Neural cell (in vitro differentiated cells): Measurements from ENCODE around the gene CD47.

Experiments
- EP300 ChIP-seq: fragments of 450-650 bp; conservative IDR thresholded peaks from 2 replicates; pipeline ENCODE4 v1.6.1; 2014; ENCODE audit warnings: antibody characterized with exemption, mild to moderate bottlenecking, moderate library complexity; ENCODE audit not compliant: poor library complexity, severe bottlenecking
- EZH2 ChIP-seq: fragments of 200-600, 300-800 bp; shearing (Covaris generic), sonication (generic); IDR thresholded peaks from 2 replicates; pipeline ENCODE4 v1.6.1; 2014; ENCODE audit warnings: antibody characterized with exemption, low read length, borderline replicate concordance, mild to moderate bottlenecking; ENCODE audit not compliant: insufficient read depth, poor library complexity, severe bottlenecking
- MXI1 ChIP-seq: fragments of 450-650 bp; conservative IDR thresholded peaks from 2 replicates; pipeline ENCODE4 v1.6.1; 2014; ENCODE audit warnings: antibody characterized with exemption, mild to moderate bottlenecking; ENCODE audit not compliant: poor library complexity, severe bottlenecking
- POLR2AphosphoS5 ChIP-seq: IDR thresholded peaks from 2 replicates; pipeline ENCODE4 v1.6.1; 2012
- TF ChIP-seq, protein P1 (sequence below): fragments of 450-650 bp; IDR thresholded peaks from 2 replicates; pipeline ENCODE4 v1.5.1; 2014; ENCODE audit warnings: antibody characterized with exemption, mild to moderate bottlenecking, moderate library complexity; ENCODE audit not compliant: poor library complexity, severe bottlenecking

DNA sequence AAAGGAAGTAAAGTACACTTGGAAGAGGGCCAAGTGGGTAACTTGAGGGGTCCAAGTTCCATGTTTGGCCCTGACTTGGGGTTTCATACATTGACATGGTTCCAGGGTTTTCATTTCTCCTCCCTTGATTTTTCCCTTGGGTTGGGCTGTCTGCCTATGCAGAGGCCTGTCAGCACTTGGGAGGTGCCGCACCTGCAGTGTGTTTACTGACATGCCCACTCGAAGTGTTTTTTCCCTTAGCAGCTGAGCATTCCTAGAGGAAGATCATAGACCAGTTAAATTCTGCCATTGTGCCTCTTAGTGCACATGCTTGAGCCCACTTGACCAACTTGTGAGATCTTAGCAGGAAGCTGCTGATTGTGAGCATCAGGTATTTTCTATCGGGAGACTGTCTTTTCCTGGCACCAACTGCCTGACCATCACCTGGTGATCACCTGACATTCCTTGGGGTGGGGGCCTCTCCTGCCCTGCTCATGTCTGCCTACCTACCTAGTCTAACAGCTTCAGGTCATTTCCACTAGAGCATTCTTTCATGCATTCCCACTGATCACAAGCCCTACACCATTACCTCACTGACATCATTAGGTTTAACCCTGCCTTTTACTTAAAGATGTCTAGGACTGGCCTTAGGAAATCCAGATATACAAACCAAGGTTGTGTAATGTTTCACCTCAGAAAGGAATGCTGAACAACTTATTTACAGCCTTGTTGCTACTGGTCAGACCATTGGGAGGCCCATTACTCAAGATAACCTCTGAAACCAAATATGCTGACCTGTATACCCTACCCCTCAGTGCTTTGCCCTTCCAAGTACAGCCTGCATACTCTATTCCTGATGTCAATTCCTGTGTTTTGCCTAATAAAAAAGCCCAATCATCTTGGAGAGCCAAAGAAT lies 68.3 kb downstream of the CD47 start:
- no peak for TF ChIP-seq POLR2AphosphoS5
- no peak for TF ChIP-seq EP300
- TF ChIP-seq, protein P1, sequence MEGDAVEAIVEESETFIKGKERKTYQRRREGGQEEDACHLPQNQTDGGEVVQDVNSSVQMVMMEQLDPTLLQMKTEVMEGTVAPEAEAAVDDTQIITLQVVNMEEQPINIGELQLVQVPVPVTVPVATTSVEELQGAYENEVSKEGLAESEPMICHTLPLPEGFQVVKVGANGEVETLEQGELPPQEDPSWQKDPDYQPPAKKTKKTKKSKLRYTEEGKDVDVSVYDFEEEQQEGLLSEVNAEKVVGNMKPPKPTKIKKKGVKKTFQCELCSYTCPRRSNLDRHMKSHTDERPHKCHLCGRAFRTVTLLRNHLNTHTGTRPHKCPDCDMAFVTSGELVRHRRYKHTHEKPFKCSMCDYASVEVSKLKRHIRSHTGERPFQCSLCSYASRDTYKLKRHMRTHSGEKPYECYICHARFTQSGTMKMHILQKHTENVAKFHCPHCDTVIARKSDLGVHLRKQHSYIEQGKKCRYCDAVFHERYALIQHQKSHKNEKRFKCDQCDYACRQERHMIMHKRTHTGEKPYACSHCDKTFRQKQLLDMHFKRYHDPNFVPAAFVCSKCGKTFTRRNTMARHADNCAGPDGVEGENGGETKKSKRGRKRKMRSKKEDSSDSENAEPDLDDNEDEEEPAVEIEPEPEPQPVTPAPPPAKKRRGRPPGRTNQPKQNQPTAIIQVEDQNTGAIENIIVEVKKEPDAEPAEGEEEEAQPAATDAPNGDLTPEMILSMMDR, result no peak
- no peak for TF ChIP-seq EZH2
- no peak for TF ChIP-seq MXI1
